Liver (tissue), 3 donors: ENCODE results near the gene RSU1.

Source experiments
- ATF3 ChIP-seq: IDR thresholded peaks from 2 replicates; pipeline ENCODE4 v1.6.1; 2016; ENCODE audit warnings: antibody characterized with exemption
- CTCF ChIP-seq: fragments of 150-350 bp; IDR thresholded peaks from 2 replicates; pipeline ENCODE4 v1.5.1; 2017; ENCODE audit warnings: improper control_type of control experiment, low read depth, low read length; ENCODE audit not compliant: missing input control
- EGR1 ChIP-seq, 2 donors: IDR thresholded peaks; 2 replicates each; pipeline ENCODE4 v1.6.1; 2016 to 2018; ENCODE audit warnings: antibody characterized with exemption in 2 of 2, low read depth in 2 of 2
- JUND ChIP-seq, 2 donors: IDR thresholded peaks; 2 replicates each; pipeline ENCODE4 v1.6.1; 2016; ENCODE audit warnings: antibody characterized with exemption in 2 of 2
- MAX ChIP-seq: IDR thresholded peaks from 2 replicates; pipeline ENCODE4 v1.6.1; 2016; ENCODE audit warnings: antibody characterized with exemption
- RAD21 ChIP-seq, 2 donors: IDR thresholded peaks; 2 replicates each; pipeline ENCODE4 v1.6.1; 2016; ENCODE audit warnings: antibody characterized with exemption in 2 of 2, mild to moderate bottlenecking in 2 of 2
- REST ChIP-seq: IDR thresholded peaks from 2 replicates; pipeline ENCODE4 v1.6.1; 2016; ENCODE audit warnings: antibody characterized with exemption, mild to moderate bottlenecking
- SP1 ChIP-seq: IDR thresholded peaks from 2 replicates; pipeline ENCODE4 v1.6.1; 2018; ENCODE audit warnings: antibody characterized with exemption, mild to moderate bottlenecking
- TAF1 ChIP-seq: conservative IDR thresholded peaks from 2 replicates; pipeline ENCODE4 v1.6.1; 2016; ENCODE audit warnings: antibody characterized with exemption, mild to moderate bottlenecking
- YY1 ChIP-seq: IDR thresholded peaks from 2 replicates; pipeline ENCODE4 v1.6.1; 2016; ENCODE audit warnings: antibody characterized with exemption, mild to moderate bottlenecking
- donor health status: healthy.
- donor health status: healthy.

GRCh38 chr10:16751244-16751643 is 66.0 kb downstream of the RSU1 start:
- TF ChIP-seq CTCF: no peak
- no peak for TF ChIP-seq EGR1 (IDR thresholded peaks at IDR 0.05; ENCODE audit: low read depth in 2 of 2)
- no peak for TF ChIP-seq REST
- no peak for TF ChIP-seq YY1
- no peak for TF ChIP-seq TAF1
- TF ChIP-seq MAX: no peak
- no peak for TF ChIP-seq SP1
- no peak for TF ChIP-seq RAD21 (IDR thresholded peaks at IDR 0.05)
- TF ChIP-seq ATF3: no peak
- no peak for TF ChIP-seq JUND (IDR thresholded peaks at IDR 0.05)
